ENCODE data around the gene SUCLG2. TPM values are rescaled to one million over a fixed set of nuclear protein-coding genes. Genes with fewer than 3 reads are reported as not detected.

Gene SUCLG2
- total and polyA plus RNA-seq, 9 of the 15 experiments (the other 6 are each of a cell fraction or from before 2014, with no cell fraction given): 10.1 to 41.4 (median 29.0) TPM

- no peak overlapping the region for H3K4me2 ChIP-seq (ENCODE audit: insufficient read depth, low read length)
- no peak overlapping the region for H3K4me3 ChIP-seq
- H3K27ac ChIP-seq (ENCODE audit: extremely low read depth, low read depth, low read length): no peak overlapping the region
- no peak overlapping the region for H2AFZ ChIP-seq (ENCODE audit: low read depth, low read length)
- no peak for FAIRE-seq
- no peaks in the 10 kb centered on the region for H4K20me1 ChIP-seq (replicated peaks; ENCODE audit: control insufficient read depth, insufficient read depth, low read length)
- ChIA-PET CTCF (ENCODE audit: low intra/inter-chr PET ratio) (no interaction called here), POLR2A (no interaction called here)
- H3K36me3 ChIP-seq (ENCODE audit: control insufficient read depth, insufficient read depth, low read length): no peaks in the 10 kb centered on the region
- H3K9ac ChIP-seq (ENCODE audit: insufficient read depth in 1 of 2, low read depth in 2 of 2, low read length in 2 of 2): no peak overlapping the region
- WGBS (ENCODE audit: insufficient coverage, low coverage, missing lambda C conversion rate): 56% methylated on average over 3 of the region's 3 CpGs
- no peak for ATAC-seq
- H3K4me1 ChIP-seq (replicated peaks in 1 of 2; ENCODE audit: control insufficient read depth in 2 of 2, insufficient read depth in 2 of 2, low read length in 2 of 2): no peaks in the 10 kb centered on the region
- in situ Hi-C loops (cut with MboI): no loop called here
- DNase-seq (ENCODE audit: extremely low read depth in 1 of 4, low spot score in 3 of 4): no peak
- H3K9me3 ChIP-seq (replicated peaks; ENCODE audit: control insufficient read depth, insufficient read depth, low read depth, low read length): no peaks in the 10 kb centered on the region
- H3K27me3 ChIP-seq (ENCODE audit: control insufficient read depth in 2 of 2, insufficient read depth in 2 of 2, low read length in 2 of 2): no peaks in the 10 kb centered on the region
- no TSS peak for BruUV-seq (replicated peaks)
- no peaks in the 10 kb centered on the region for H3K79me2 ChIP-seq (ENCODE audit: control insufficient read depth, insufficient read depth, low read length)
- TF ChIP-seq ZNF124 (CRISPR knock-in tag; IDR thresholded peaks at IDR 0.05) (no peak), ZNF707 (CRISPR knock-in tag; conservative IDR thresholded peaks at IDR 0.05) (no peak), HMGN3 (IDR thresholded peaks at IDR 0.05; ENCODE audit: borderline replicate concordance, extremely low read depth, insufficient read length, low read depth, low read length) (no peak), DLX4 (CRISPR knock-in tag; IDR thresholded peaks at IDR 0.05) (no peak), ZFPM2 (CRISPR knock-in tag; IDR thresholded peaks at IDR 0.05) (no peak), ZC3H4 (CRISPR knock-in tag; IDR thresholded peaks at IDR 0.05; ENCODE audit: borderline replicate concordance) (no peak), POLR2A (conservative IDR thresholded peaks at IDR 0.05) (no peak), ZNF121 (CRISPR knock-in tag; conservative IDR thresholded peaks at IDR 0.05) (no peak), HOMEZ (CRISPR knock-in tag; IDR thresholded peaks at IDR 0.05) (no peak), ZNF239 (CRISPR knock-in tag; IDR thresholded peaks at IDR 0.05) (no peak), MXI1 (IDR thresholded peaks at IDR 0.05; ENCODE audit: low read depth, low read length) (no peak), ZC3H11A (IDR thresholded peaks at IDR 0.05; ENCODE audit: low read depth, low read length) (no peak), ILK (tag; IDR thresholded peaks at IDR 0.05; ENCODE audit: borderline replicate concordance, low read depth) (no peak), MTA3 (IDR thresholded peaks at IDR 0.05; ENCODE audit: borderline replicate concordance) (no peak), FUS (optimal IDR thresholded peaks at IDR 0.05; ENCODE audit: low read depth, low read length) (no peak), MBD1 (CRISPR knock-in tag; IDR thresholded peaks at IDR 0.05) (no peak), SP2 (IDR thresholded peaks at IDR 0.05; ENCODE audit: extremely low read depth, low read depth, low read length, poor library complexity, severe bottlenecking) (no peak), ATF1 (CRISPR knock-in tag; IDR thresholded peaks at IDR 0.05) (no peak), ATF1 (tag; IDR thresholded peaks at IDR 0.05) (no peak)
- intact Hi-C loops (cut with micrococcal nuclease): no loop called here
- no peaks in the 10 kb centered on the region for H3K9me1 ChIP-seq (ENCODE audit: control insufficient read depth, insufficient read depth, low read length)
These were observed 235.8 kb downstream of the SUCLG2 start for GRCh38 chr3:67418426-67419217.

Measured in K562 (cell line).